Ishikawa (cell line): Measurements from ENCODE around the gene GGACT.

Source experiments
- CEBPB ChIP-seq: IDR thresholded peaks from 2 replicates; pipeline ENCODE4 v1.6.1; 2012
- EGR1 ChIP-seq: IDR thresholded peaks from 2 replicates; pipeline ENCODE4 v1.6.1; 2012
- EP300 ChIP-seq: IDR thresholded peaks from 2 replicates; pipeline ENCODE4 v1.6.1; 2012; ENCODE audit warnings: borderline replicate concordance
- FOXM1 ChIP-seq: IDR thresholded peaks from 2 replicates; pipeline ENCODE4 v1.6.1; 2012; ENCODE audit warnings: low read depth, borderline replicate concordance
- MAX ChIP-seq: IDR thresholded peaks from 2 replicates; pipeline ENCODE4 v1.6.1; 2012
- REST ChIP-seq: IDR thresholded peaks from 2 replicates; pipeline ENCODE4 v1.6.1; 2012; ENCODE audit warnings: low read depth, mild to moderate bottlenecking
- TAF1 ChIP-seq: IDR thresholded peaks from 2 replicates; pipeline ENCODE4 v1.6.1; 2012; ENCODE audit warnings: low read depth, mild to moderate bottlenecking
- TCF12 ChIP-seq: IDR thresholded peaks from 2 replicates; pipeline ENCODE4 v1.6.1; 2012; ENCODE audit warnings: low read depth
- TEAD4 ChIP-seq: IDR thresholded peaks from 2 replicates; pipeline ENCODE4 v1.6.1; 2012
- USF1 ChIP-seq: IDR thresholded peaks from 2 replicates; pipeline ENCODE4 v1.6.1; 2012
- YY1 ChIP-seq: IDR thresholded peaks from 2 replicates; pipeline ENCODE4 v1.6.1; 2012; ENCODE audit warnings: low read depth
- ZBTB7A ChIP-seq: IDR thresholded peaks from 2 replicates; pipeline ENCODE4 v1.6.1; 2012; ENCODE audit warnings: low read depth

DNA sequence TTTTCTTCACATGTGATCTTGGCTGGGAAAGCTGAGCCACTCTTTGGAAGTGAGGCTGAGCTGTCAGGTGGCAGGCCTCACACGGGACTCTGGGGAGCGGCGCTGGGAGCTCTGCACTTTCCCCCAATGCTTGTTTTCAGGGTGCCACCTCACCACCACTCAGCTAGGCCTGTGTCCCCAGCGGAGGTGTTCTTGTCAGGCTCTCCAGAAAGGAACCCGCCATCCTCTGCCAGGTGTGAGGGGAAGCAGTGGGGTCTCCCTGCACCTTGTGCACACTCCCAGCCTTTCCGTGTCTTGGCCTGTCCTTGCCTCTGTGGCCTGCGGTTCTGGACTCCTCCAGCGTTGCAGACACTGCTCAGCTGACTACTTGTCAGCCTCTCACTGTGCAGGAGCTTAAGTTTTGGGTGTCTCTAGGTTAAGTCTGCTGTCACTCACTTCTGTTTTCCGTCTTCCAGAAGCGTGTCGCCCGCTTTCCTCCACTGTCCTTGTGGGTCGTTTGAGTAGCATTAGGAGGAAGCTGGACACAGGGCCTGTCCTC lies 51.9 kb downstream of the GGACT start:
- TF ChIP-seq EGR1 (no peak), YY1 (no peak), TEAD4 (no peak), MAX (no peak), ZBTB7A (no peak), USF1 (no peak), REST (no peak), TAF1 (no peak), EP300 (no peak), CEBPB (no peak), TCF12 (no peak), FOXM1 (no peak)
